GM18519 (cell line): ENCODE measurements around the gene OR11H1.
"Not testable (repeated sequence)": the region's sequence is repeated elsewhere in the genome, so short reads cannot be mapped to it uniquely, and the experiment has no call there.

Source experiments
- ATAC-seq: cut with Tn5 transposase; IDR thresholded peaks from one replicate; pipeline ENCODE4 v1.9.1; 2021; ENCODE audit warnings: mild to moderate bottlenecking, moderate library complexity; ENCODE audit not compliant: unreplicated experiment, low FRiP score

Gene OR11H1

DNA sequence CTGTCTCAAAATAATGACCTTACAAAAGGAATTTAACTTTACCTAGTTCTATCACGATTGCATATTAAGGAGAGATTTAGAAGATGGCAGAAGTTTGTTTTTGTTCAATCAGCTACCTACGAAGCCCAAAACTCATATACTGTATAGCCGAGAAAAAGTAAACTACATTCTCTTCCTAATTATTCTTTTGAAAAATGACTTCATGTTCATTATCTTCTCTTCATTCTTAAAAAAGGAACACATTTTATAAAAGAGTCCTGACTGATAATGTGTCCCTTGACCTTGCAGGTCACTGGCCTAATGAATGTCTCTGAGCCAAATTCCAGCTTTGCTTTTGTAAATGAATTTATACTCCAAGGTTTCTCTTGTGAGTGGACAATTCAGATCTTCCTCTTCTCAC lies at the start of gene OR11H1:
OR11H1 (plus strand) TSS at position 301 of the 400 bp plus-strand sequence; CDS start at position 301, 0 bp downstream.
- not testable (repeated sequence) for ATAC-seq

GRCh38 chr22:15509967-15510366 lies 18.0 kb upstream of the OR11H1 start:
- not testable (repeated sequence) for ATAC-seq

GRCh38 chr22:15515896-15516295 lies 12.1 kb upstream of the OR11H1 start:
- ATAC-seq: not testable (repeated sequence)

DNA sequence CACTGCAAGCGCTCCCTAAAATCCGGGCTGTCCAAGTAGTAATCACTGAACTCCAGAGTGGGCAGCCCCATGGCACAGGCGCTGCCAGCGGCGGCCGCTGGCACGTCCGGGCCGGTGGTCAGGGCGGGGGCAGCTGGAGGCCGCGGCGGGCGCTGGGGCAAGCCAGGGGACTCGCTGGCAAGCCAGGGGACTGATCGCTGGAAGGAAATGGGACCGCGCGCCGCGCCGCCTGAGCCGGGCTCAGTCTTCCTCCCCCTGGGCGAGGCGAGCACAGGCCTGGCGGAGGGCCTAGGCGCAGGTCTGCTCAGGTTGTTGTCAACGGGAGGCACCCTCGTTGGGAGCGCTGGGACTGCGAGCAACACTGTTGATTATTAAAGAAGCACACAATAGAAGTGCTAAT lies 25.8 kb downstream of the OR11H1 start:
- not testable (repeated sequence) for ATAC-seq

GRCh38 chr22:15563461-15563860 lies 35.5 kb downstream of the OR11H1 start:
- ATAC-seq: not testable (repeated sequence)

DNA sequence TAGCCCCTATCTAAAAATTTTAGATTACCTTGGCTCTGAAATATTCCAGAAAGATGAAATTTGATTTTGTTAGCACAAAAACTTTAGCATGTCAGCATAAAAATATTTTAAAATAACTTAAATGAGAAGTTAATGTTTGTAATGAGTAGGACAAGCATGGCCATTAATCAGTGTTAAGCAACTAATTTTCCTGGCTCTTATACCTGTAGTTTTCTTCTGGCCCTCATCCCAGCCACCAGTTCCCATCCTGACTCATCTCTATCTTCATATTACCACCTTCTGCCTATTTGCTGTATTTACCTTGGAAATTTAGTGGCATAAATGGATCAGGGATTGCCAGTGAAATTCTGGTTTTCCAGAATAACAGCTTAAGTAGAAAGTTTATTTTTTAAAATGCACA lies 37.1 kb downstream of the OR11H1 start:
- ATAC-seq: not testable (repeated sequence)
